ENCODE results near the gene NDC1.
"Not testable (repeated sequence)": the region's sequence is repeated elsewhere in the genome, so short reads cannot be mapped to it uniquely, and the experiment has no call there.

- not testable (repeated sequence) for TF ChIP-seq POLR2AphosphoS5 (IDR thresholded peaks at IDR 0.05)
- TF ChIP-seq, protein P1, sequence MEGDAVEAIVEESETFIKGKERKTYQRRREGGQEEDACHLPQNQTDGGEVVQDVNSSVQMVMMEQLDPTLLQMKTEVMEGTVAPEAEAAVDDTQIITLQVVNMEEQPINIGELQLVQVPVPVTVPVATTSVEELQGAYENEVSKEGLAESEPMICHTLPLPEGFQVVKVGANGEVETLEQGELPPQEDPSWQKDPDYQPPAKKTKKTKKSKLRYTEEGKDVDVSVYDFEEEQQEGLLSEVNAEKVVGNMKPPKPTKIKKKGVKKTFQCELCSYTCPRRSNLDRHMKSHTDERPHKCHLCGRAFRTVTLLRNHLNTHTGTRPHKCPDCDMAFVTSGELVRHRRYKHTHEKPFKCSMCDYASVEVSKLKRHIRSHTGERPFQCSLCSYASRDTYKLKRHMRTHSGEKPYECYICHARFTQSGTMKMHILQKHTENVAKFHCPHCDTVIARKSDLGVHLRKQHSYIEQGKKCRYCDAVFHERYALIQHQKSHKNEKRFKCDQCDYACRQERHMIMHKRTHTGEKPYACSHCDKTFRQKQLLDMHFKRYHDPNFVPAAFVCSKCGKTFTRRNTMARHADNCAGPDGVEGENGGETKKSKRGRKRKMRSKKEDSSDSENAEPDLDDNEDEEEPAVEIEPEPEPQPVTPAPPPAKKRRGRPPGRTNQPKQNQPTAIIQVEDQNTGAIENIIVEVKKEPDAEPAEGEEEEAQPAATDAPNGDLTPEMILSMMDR (IDR thresholded peaks at IDR 0.05), result not testable (repeated sequence)
These were observed 77.6 kb downstream of the NDC1 start for GRCh38 chr1:53760497-53760896.

Measured in transverse colon (tissue), 4 donors.